ENCODE data around the gene OBP2B.

Gene OBP2B

GRCh38 chr9:133256136-133256461 is 47.0 kb upstream of the OBP2B start:
- no peaks in the 10 kb centered on the region for H3K27me3 ChIP-seq (ENCODE audit: insufficient read depth, poor library complexity, severe bottlenecking)
- TF ChIP-seq CTCF (IDR thresholded peaks at IDR 0.05; ENCODE audit: insufficient read depth, low read length) (no peak), SPI1 (IDR thresholded peaks at IDR 0.05; ENCODE audit: borderline replicate concordance, low read depth) (no peak), REST (IDR thresholded peaks at IDR 0.05; ENCODE audit: insufficient replicate concordance, low read depth) (no peak), GABPA (IDR thresholded peaks at IDR 0.05; ENCODE audit: low read depth) (no peak), POLR2AphosphoS5 (IDR thresholded peaks at IDR 0.05; ENCODE audit: low read depth) (no peak)

GRCh38 chr9:133255371-133256135 is 46.5 kb upstream of the OBP2B start:
- no peak overlapping the region for H3K4me3 ChIP-seq (replicated peaks; ENCODE audit: insufficient read depth, low read length)
- no peak overlapping the region for H3K27ac ChIP-seq (replicated peaks)
- peaks cover 3% of the 10 kb centered on the region for H3K27me3 ChIP-seq (ENCODE audit: insufficient read depth, poor library complexity, severe bottlenecking)
- DNase-seq (ENCODE audit: low read depth in 1 of 2, low spot score in 1 of 2), result no peak
- TF ChIP-seq REST (IDR thresholded peaks at IDR 0.05; ENCODE audit: insufficient replicate concordance, low read depth), result no peak

More at GRCh38 chr9:133256136-133256461, 47.0 kb upstream of the OBP2B start:
- no peak for DNase-seq (ENCODE audit: low read depth in 1 of 2, low spot score in 1 of 2)
- Histone ChIP-seq H3K27ac (replicated peaks) (no peak overlapping the region), H3K4me3 (replicated peaks; ENCODE audit: insufficient read depth, low read length) (no peak overlapping the region)

- TF ChIP-seq CTCF (IDR thresholded peaks at IDR 0.05; ENCODE audit: insufficient read depth, low read length) (no peak), SPI1 (IDR thresholded peaks at IDR 0.05; ENCODE audit: borderline replicate concordance, low read depth) (no peak), GABPA (IDR thresholded peaks at IDR 0.05; ENCODE audit: low read depth) (no peak), REST (IDR thresholded peaks at IDR 0.05; ENCODE audit: insufficient replicate concordance, low read depth) (no peak), POLR2AphosphoS5 (IDR thresholded peaks at IDR 0.05; ENCODE audit: low read depth) (no peak)
- Histone ChIP-seq H3K27me3 (ENCODE audit: insufficient read depth, poor library complexity, severe bottlenecking) (peaks cover 11% of the 10 kb centered on the region), H3K27ac (replicated peaks) (no peak overlapping the region), H3K4me3 (replicated peaks; ENCODE audit: insufficient read depth, low read length) (no peak overlapping the region)
- DNase-seq (ENCODE audit: low read depth in 1 of 2, low spot score in 1 of 2), result no peak
Measured at GRCh38 chr9:133254471-133254870, 45.4 kb upstream of the OBP2B start.

Data from HL-60 (cell line).